NCI-H748 treated with DMSO at 0.1 percent for 48 hours (cell line): ENCODE measurements around the gene SCIN.
"Not testable (repeated sequence)": the region's sequence is repeated elsewhere in the genome, so short reads cannot be mapped to it uniquely, and the experiment has no call there.

Source experiments
- DNase-seq: peaks from one replicate; lab custom pipeline; 2025; lab: John Stamatoyannopoulos, UW

SCIN gene

GRCh38 chr7:12648704-12649261 lies 78.3 kb downstream of the SCIN start:
- no peak for DNase-seq

- DNase-seq: no peak
Measured at GRCh38 chr7:12649348-12649747, 78.8 kb downstream of the SCIN start.

- no peak for DNase-seq
Measured at GRCh38 chr7:12650080-12650479, 79.6 kb downstream of the SCIN start.

GRCh38 chr7:12653110-12653509 lies 82.6 kb downstream of the SCIN start:
- DNase-seq: no peak

- no peak for DNase-seq
Measured at GRCh38 chr7:12653518-12653917, 83.0 kb downstream of the SCIN start.

- DNase-seq: no peak
Measured at GRCh38 chr7:12655161-12655560, 84.6 kb downstream of the SCIN start.

GRCh38 chr7:12660423-12660822 lies 89.9 kb downstream of the SCIN start:
- DNase-seq: not testable (repeated sequence)

GRCh38 chr7:12660986-12661385 lies 90.5 kb downstream of the SCIN start:
- not testable (repeated sequence) for DNase-seq

GRCh38 chr7:12661581-12661980 lies 91.1 kb downstream of the SCIN start:
- DNase-seq: no peak

- no peak for DNase-seq
Measured at GRCh38 chr7:12670000-12670729, 99.6 kb downstream of the SCIN start.

- no peak for DNase-seq
Measured at GRCh38 chr7:12670743-12671520, 100.4 kb downstream of the SCIN start.

- not testable (repeated sequence) for DNase-seq
Measured at GRCh38 chr7:12673436-12673835, 102.9 kb downstream of the SCIN start.

GRCh38 chr7:12674053-12674452 lies 103.5 kb downstream of the SCIN start:
- DNase-seq: no peak

- DNase-seq: peak; percentile 27
Measured at GRCh38 chr7:12674861-12675260, 104.3 kb downstream of the SCIN start.

- DNase-seq: no peak
Measured at GRCh38 chr7:12683678-12684585, 113.4 kb downstream of the SCIN start.

- no peak for DNase-seq
Measured at GRCh38 chr7:12684733-12685132, 114.2 kb downstream of the SCIN start.

- DNase-seq: peak; percentile 24
Measured at GRCh38 chr7:12685550-12685949, 115.0 kb downstream of the SCIN start.

GRCh38 chr7:12686234-12686890 lies 115.8 kb downstream of the SCIN start:
- peak; percentile 89 for DNase-seq

GRCh38 chr7:12686891-12687717 lies 116.6 kb downstream of the SCIN start, which contains the start of gene ARL4A:
TSS of gene ARL4A (plus strand) at chr7:12687633. CDS start at chr7:12688255, 622 bp downstream.
- DNase-seq: peak; percentile 98

- no peak for DNase-seq
Measured at GRCh38 chr7:12687718-12688171, 117.2 kb downstream of the SCIN start.
